GM18519 (cell line): ENCODE data around the gene GLYATL1.

Experiments used
- ATAC-seq: cut with Tn5 transposase; IDR thresholded peaks from one replicate; pipeline ENCODE4 v1.9.1; 2021; ENCODE audit warnings: mild to moderate bottlenecking, moderate library complexity; ENCODE audit not compliant: unreplicated experiment, low FRiP score

The GLYATL1 gene

GRCh38 chr11:58939277-58939676 is at the start of gene GLYATL1:
TSS of gene GLYATL1 (plus strand) at chr11:58939488. CDS start at chr11:58947088, 7,600 bp downstream.
- ATAC-seq: no peak

GRCh38 chr11:58893899-58894298 is 45.4 kb upstream of the GLYATL1 start:
- no peak for ATAC-seq

GRCh38 chr11:58898106-58898505 is 41.2 kb upstream of the GLYATL1 start:
- ATAC-seq: no peak

GRCh38 chr11:58900479-58901420 is 38.5 kb upstream of the GLYATL1 start:
- peak; percentile 69 for ATAC-seq

GRCh38 chr11:58902881-58903280 is 36.4 kb upstream of the GLYATL1 start:
- ATAC-seq: no peak

GRCh38 chr11:58905011-58905720 is 34.1 kb upstream of the GLYATL1 start:
- no peak for ATAC-seq

GRCh38 chr11:58905721-58906547 is 33.4 kb upstream of the GLYATL1 start:
- ATAC-seq: no peak

- no peak for ATAC-seq
Measured at GRCh38 chr11:58907780-58908179, 31.5 kb upstream of the GLYATL1 start.

- ATAC-seq: no peak
Measured at GRCh38 chr11:58912124-58912523, 27.2 kb upstream of the GLYATL1 start.

- ATAC-seq: no peak
Measured at GRCh38 chr11:58913685-58914084, 25.6 kb upstream of the GLYATL1 start.

- ATAC-seq: no peak
Measured at GRCh38 chr11:58914821-58915543, 24.3 kb upstream of the GLYATL1 start.

- ATAC-seq: no peak
Measured at GRCh38 chr11:58916637-58917036, 22.7 kb upstream of the GLYATL1 start.

GRCh38 chr11:58917159-58917783 is 22.0 kb upstream of the GLYATL1 start:
- ATAC-seq: no peak

- no peak for ATAC-seq
Measured at GRCh38 chr11:58919561-58919960, 19.7 kb upstream of the GLYATL1 start.

- no peak for ATAC-seq
Measured at GRCh38 chr11:58919980-58920379, 19.3 kb upstream of the GLYATL1 start.

- ATAC-seq: no peak
Measured at GRCh38 chr11:58921778-58922390, 17.4 kb upstream of the GLYATL1 start.

GRCh38 chr11:58922479-58922878 is 16.8 kb upstream of the GLYATL1 start:
- ATAC-seq: no peak

- ATAC-seq: peak; percentile 91
Measured at GRCh38 chr11:58923300-58923788, 15.9 kb upstream of the GLYATL1 start.

GRCh38 chr11:58924230-58924629 is 15.1 kb upstream of the GLYATL1 start:
- no peak for ATAC-seq
